T-helper 1 cell treated with Interleukin-12 subunit alpha and Interleukin-12 subunit beta and Interleukin-4 antibody, amounts not matched to agents 30 ng/mL and 1 ng/mL, for 36 hours (primary cell): ENCODE data around the gene PLCB1. TPM values are rescaled to one million over a fixed set of nuclear protein-coding genes. Genes with fewer than 3 reads are reported as not detected.
"Not testable (repeated sequence)": the region's sequence is repeated elsewhere in the genome, so short reads cannot be mapped to it uniquely, and the experiment has no call there.

Experiments
- intact Hi-C: fragments of 100-400 bp; cut with micrococcal nuclease; formaldehyde crosslinking; loops from one replicate; pipeline ENCODE4 v1.15.1; 2024
- total RNA-seq: library from RNA; stranded (reverse); gene quantifications from 2 replicates; pipeline ENCODE4 v1.2.3, GENCODE V29; 2022

PLCB1 gene
- 0.73 and 1.4 TPM in 2 replicates for total RNA-seq

GRCh38 chr20:8131598-8132483 lies at the start of gene PLCB1:
PLCB1 (plus strand) TSS chr20:8132266; CDS start chr20:8132652, 386 bp downstream.
- intact Hi-C loops, result loop anchor here (1.0 to 5.0 kb wide), 7 partner anchors 80 to 589 kb away; no protein-coding TSS in a partner anchor

- intact Hi-C loops, result no loop called here
Observed at GRCh38 chr20:8082989-8083388, 49.1 kb upstream of the PLCB1 start.

- intact Hi-C loops, result no loop called here
Observed at GRCh38 chr20:8089668-8090067, 42.4 kb upstream of the PLCB1 start.

GRCh38 chr20:8094415-8094818 lies 37.6 kb upstream of the PLCB1 start:
- intact Hi-C loops, result no loop called here

GRCh38 chr20:8094850-8095249 lies 37.2 kb upstream of the PLCB1 start:
- intact Hi-C loops, result no loop called here

GRCh38 chr20:8095648-8096572 lies 36.2 kb upstream of the PLCB1 start:
- intact Hi-C loops, result no loop called here

- intact Hi-C loops, result no loop called here
Observed at GRCh38 chr20:8097307-8097706, 34.8 kb upstream of the PLCB1 start.

- intact Hi-C loops, result no loop called here
Observed at GRCh38 chr20:8104252-8104651, 27.8 kb upstream of the PLCB1 start.

- intact Hi-C loops, result not testable (repeated sequence)
Observed at GRCh38 chr20:8114612-8115011, 17.5 kb upstream of the PLCB1 start.

GRCh38 chr20:8115436-8115835 lies 16.6 kb upstream of the PLCB1 start:
- intact Hi-C loops, result no loop called here

GRCh38 chr20:8116067-8116811 lies 15.8 kb upstream of the PLCB1 start:
- intact Hi-C loops, result no loop called here

GRCh38 chr20:8117636-8118035 lies 14.4 kb upstream of the PLCB1 start:
- intact Hi-C loops, result no loop called here

GRCh38 chr20:8118039-8118438 lies 14.0 kb upstream of the PLCB1 start:
- intact Hi-C loops, result no loop called here

- intact Hi-C loops, result no loop called here
Observed at GRCh38 chr20:8118760-8119159, 13.3 kb upstream of the PLCB1 start.

GRCh38 chr20:8121666-8122065 lies 10.4 kb upstream of the PLCB1 start:
- intact Hi-C loops, result no loop called here

- intact Hi-C loops, result no loop called here
Observed at GRCh38 chr20:8124639-8125038, 7.4 kb upstream of the PLCB1 start.

- intact Hi-C loops, result no loop called here
Observed at GRCh38 chr20:8126181-8126580, 5.9 kb upstream of the PLCB1 start.

- intact Hi-C loops, result no loop called here
Observed at GRCh38 chr20:8126841-8127378, 5.2 kb upstream of the PLCB1 start.

- intact Hi-C loops, result no loop called here
Observed at GRCh38 chr20:8127553-8128255, 4.4 kb upstream of the PLCB1 start.

GRCh38 chr20:8128291-8129060 lies 3.6 kb upstream of the PLCB1 start:
- intact Hi-C loops, result no loop called here
